GM21619 (cell line): ENCODE results near the gene PAQR5.
"Not testable (repeated sequence)": the region's sequence is repeated elsewhere in the genome, so short reads cannot be mapped to it uniquely, and the experiment has no call there.

ENCODE experiments used
- ATAC-seq: cut with Tn5 transposase; IDR thresholded peaks from one replicate; pipeline ENCODE4 v1.9.1; 2021; ENCODE audit not compliant: unreplicated experiment

Gene PAQR5

DNA sequence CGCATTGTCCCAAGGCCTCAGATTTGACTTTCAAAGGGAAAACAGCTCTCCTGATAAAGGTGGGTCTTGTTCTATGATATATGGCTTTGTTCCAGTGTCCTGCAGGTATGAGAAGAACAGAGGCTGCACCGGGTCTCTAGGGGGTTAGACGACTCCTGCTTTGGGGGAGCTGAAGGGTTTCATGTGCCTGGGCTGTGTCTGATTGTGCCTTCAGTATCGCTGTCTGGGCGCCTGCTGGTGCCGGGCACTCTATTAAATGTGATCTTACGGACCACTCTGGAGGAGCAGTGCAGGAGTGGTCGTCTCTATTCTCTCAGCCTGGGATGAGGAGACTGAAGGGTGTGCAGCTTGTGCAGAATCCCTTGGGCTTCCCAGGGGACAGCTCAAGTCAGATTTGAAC, 16.0 kb downstream of the PAQR5 start:
- ATAC-seq: no peak

DNA sequence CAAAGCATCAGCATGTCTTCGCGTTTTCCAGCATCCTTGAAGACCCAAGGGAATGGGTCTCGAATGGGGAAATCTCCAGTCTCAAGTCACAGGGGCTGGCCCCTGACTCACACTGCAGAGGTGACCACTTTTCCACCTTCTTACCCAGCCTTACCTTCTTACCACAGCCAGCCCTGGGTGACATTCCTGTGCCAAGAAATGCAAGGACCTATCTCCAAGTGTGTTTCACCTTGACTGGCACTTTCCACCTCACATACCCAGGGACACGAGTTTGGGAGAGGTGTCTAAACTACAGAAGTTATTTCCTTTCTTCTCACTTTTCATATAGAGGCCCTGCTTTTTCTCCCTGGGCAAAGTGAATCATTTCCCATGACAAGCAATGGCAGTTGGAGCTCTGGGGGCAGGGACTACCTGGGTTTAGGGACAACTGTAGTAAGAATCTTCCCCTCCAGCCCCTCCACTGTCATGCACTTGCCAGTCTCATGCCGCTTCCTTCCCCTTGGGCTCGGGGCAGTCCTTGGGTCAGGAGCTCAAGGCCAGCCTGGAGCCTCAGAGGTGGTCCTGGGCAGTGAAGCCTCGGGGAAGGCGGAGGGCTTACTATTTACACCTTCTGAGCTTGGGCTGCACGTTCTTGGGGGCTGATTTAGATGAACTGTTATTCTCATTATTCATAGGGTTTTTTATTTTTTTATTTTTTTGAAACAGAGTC, 16.8 kb downstream of the PAQR5 start:
- no peak for ATAC-seq

DNA sequence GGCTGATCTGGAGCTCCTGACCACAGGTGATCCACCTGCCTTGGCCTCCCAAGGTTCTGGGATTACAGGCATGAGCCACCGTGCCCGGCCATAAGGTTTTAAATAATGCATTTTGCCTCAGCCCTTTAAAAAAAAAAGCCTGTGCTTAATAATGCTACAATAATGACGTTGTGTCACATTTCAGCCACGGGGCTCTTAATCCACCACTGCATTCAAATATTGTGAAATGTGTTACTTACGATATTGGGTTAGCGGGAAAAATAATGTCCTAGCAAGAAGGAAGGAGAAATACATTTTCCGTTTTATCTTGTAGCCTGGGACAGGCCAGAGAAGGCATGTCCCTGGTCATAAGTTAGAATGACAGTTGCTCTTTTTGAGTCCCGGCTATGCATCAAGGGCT, 17.6 kb downstream of the PAQR5 start:
- no peak for ATAC-seq

DNA sequence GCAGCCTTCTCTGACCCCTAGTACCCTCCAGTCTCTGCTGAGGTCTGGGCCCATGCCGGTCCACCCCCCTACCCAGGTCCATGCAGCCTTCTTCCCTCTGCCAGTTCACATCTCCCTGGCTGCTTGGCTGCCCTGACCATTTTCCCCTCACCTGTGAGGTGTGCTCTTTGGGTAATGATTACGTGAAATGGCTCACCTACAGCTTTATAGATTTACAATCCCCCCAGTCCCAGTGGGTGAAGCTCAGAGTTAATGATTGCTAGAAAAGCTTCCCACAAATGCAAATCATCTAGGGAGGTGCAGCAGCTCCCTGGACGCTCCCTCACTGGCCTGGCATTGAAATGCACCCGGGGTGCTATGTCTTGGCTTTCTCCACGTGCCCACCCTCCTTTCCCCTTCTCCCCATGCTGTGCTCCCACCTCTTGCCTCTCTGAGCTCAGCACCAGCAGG, 18.7 kb downstream of the PAQR5 start:
- ATAC-seq: no peak

DNA sequence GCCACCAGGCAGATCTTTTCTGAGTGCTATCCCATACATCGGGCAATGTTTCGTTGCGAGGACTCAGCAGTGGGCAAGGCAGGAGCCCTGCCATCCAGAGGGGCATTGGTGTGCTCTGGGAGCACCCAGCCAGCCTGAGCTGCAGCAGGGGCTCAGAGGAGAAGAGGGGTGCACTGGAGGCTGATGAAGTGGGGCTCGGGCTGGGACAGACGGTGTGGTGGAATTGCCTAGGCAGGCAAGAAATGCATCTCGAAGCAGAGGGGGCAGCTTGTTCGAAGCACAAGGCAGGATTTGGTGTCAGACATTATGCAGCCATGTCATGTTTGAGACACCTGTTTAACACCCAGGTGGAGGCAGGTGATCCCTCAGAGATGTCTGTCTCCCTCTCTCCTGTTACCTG, 19.3 kb downstream of the PAQR5 start:
- ATAC-seq: no peak

DNA sequence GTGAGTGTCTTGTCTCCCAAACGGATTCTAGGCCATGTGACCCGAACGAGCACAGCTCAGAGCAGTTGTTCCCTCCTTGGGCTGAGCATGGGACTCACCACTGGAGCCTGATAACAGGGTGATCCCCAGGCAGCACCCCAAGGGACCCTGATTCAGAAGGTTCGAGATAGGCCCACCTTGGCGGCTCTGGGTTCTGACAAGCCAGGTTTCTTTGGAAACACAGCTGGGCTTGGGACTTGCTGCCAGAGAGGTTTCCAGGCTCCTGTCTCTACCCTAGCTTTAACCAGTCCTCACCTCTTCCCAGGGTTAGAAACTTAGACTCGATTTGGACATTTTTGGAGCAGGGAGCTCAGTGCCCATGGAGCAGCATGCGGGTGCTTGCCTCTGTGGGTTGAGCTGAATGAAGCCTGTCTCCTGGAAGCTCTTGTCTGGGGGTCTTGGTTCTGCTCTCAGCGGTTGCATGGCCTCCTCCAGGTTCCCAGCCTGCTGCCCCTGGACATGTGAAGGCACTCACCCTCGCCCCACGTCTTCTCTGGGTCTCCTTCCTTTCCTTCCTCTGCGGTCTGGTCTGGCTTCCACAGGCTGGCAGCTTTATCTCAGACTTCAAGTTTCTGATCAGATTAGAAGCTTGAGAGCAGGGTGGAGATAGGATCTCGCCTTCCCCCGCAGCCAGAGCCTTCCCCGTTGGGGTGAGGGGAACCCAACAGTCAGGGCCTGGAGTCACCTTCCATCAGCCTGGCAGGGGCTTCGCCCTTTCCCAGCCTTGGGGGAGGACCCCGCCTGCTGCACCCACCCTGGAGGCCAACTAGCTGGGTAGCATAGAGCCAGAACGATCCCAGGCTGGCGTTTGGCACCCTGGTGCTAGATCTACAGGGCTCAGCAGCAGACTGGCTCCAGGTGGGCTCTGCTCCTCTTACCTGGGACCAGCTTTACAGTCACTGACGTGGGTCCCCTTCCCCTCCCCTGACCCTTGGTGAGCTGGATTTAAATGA, 21.0 kb downstream of the PAQR5 start:
- ATAC-seq: no peak

DNA sequence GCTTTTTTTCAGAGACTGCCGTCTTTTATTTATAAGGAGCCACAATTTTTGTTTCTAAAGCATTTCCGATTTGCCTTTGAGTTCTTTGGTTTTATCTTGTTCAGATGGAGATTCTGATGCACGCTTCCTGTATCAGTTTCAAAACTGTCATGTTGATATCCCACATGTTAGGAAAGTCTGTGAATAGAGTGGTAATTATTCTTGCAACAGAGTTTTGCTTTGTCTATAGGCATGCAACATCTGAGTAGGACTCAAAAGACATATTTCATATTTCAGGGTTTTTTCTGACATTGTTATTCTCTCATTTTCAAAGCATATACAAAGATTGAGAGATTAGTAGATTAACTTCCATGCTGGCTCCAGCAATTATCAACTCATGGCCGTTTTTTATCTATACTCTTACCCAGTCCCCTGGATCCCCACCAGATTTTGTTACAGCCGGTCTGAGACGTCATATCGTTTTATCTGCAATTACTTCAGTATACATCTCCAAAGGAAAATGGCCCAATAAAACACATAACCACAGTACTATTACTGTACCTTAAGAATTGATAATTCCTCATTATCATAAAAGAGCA, 22.4 kb downstream of the PAQR5 start:
- no peak for ATAC-seq

DNA sequence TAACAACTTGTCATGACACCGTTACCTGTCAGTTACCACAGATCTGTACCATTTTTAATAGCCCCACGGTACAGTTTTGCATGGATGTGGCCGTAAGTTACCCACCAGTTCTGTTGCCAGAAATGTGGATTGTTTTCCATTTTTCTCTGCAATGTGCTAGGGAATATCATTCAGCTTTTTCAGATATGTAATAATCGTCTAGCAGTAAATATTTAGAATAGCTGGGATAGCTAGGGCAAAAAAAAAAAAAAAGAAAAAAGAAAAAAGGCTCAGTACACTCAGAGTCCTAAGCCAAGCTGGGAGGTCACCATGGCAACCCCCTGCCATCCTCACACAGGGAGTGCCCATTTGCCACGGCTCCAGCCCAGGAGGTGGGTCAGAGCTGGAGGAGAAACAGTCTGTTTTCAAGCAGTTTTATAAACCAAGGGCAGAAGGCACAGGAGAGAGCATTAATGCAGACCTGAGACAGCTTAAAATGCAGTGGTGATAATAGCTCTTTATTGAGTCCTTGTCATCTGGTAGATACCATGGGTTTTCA, 25.2 kb downstream of the PAQR5 start:
- no peak for ATAC-seq

DNA sequence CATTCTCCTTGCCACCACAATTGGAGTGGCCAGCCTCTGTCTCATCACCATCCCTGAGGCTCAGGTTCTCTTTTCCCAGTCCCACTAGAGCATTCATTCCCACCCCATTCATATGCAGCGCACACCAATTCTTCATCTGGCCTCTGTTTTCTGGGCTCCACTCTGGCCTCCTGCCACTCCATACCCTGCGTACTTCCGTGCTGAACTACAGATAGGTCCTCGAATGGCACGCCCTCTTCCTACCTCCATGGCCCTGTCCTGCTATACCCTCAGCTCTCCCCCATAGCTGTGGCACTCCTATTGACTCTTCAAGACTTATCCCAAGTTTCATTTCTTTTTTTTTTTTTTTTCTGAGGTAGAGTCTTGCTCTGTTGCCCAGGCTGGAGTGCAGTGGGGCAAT, 25.9 kb downstream of the PAQR5 start:
- no peak for ATAC-seq

DNA sequence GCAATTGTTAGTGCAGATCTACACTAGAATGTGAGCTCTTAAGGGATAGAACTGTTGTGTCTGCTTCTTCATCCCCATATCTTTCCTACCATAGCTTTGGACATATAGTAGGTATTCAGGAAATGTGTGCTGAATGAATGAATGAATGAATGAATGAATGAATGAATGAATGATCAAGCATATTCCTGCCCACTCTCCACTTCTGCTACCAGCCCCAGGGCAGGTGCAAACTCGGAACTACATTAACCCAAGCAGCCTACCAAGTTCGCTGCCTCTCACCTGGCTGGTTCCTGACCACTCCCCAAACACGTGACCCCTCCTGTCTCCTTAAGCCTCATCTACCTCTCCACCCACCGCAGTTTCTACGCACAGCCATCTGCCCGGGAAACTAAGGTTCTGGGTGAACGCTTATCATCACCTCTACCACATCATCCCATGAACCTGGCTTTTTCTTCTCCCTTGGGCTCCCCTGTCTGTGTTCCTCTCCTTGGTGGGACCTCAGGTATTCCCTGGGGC, 26.8 kb downstream of the PAQR5 start:
- ATAC-seq: no peak

DNA sequence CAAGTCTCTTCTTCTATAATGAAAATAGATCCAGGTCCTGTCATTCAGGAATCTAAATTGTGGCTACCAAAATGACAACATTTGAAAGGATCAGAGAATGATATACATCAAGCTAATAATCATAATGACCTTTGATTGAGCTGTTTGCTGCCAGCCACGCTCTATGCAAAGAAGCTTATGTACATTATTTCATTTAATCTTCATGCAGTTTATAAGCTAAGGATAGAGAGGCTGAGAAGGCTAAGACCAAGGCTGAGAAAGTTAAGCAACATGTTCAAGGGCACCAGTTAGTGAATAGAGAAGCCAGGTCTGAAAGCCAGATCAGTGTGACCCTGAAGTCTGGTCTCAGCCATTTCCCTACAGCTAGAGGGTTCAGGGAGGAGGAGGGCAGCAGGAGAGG, 29.4 kb downstream of the PAQR5 start:
- ATAC-seq: no peak

DNA sequence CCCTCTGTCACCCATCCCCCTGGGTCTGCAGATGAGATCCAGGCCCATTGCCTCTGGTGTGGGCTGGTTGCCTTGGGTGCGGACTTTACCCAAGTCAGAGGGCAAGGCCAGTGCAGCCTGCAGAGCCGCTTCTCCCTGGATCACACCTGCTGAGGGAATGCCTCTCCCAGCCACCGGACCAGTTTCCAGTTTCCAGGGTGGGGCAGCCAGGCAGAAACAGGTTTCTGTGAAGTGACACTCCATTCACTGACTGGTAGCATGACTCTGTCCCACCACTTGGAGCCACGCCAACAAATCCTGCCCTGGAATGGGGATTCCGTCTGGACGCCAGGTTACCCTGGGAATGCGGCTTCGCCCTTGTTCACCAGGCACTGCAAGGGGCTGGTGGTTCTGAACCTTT, 30.0 kb downstream of the PAQR5 start:
- ATAC-seq: no peak

DNA sequence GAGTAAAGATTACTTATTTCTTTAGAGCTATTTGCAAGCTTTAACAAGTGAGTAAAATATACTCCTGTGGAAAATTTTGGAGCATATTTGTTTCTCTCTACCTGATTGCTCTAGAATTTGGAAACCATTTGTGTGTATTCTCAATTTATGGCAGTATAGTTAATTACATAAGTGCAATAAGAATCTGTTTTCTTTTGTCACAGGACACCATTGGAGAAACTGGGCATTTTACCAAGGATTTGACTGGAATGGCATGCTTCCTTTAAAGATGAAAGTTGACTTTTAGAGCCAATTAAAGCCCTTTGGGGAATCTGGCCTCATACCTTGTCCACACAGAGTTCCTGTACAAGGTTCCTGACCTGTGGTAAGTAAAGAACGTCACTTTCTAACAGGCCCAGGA, 38.4 kb downstream of the PAQR5 start:
- ATAC-seq: no peak

DNA sequence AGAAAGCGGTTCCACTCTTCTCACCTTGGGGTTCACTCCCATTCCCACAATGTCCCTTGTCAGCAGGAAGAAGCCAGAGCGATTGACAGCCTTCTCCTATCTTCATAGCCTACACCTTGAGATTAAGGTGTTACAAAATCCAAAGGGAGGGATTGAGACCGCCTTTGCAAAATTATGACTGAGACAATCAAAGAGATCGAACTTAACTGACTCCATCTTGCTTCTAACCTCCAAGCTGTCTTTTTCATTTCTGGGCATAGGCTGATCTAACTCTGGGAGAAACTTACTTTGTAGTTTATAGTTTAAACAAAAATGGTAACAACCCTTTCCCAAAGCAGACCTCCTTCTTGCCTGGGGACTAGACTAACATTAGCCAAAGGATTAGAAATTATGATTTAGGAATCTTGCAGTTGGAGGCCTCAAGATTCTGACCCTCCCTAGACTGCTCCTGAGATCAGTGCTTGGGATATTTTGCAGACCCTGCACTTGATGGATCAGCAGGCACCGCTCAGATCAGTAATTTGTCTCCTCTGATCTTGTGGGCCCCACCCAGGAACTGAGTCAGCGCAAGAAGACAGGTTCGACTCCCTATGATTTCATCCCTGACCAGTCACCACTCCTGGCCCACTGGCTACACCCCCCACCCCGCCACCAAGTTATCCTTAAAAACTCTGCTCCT, 40.0 kb downstream of the PAQR5 start:
- no peak for ATAC-seq

DNA sequence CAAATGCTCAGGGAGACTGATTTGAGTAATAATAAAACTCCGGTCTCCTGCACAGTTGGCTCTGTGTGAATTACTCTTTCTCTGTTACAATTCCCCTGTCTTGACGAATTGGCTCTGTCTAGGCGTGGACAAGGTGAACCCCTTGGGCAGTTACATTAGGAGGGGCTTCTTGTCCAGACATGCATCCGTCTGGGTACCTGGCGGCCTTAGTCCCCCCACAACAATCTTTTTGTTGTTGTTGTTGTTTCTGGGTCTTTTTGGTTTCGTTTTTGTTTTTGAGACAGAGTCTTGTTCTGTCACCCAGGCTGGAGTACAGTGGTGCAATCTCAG, 40.5 kb downstream of the PAQR5 start:
- ATAC-seq: not testable (repeated sequence)

DNA sequence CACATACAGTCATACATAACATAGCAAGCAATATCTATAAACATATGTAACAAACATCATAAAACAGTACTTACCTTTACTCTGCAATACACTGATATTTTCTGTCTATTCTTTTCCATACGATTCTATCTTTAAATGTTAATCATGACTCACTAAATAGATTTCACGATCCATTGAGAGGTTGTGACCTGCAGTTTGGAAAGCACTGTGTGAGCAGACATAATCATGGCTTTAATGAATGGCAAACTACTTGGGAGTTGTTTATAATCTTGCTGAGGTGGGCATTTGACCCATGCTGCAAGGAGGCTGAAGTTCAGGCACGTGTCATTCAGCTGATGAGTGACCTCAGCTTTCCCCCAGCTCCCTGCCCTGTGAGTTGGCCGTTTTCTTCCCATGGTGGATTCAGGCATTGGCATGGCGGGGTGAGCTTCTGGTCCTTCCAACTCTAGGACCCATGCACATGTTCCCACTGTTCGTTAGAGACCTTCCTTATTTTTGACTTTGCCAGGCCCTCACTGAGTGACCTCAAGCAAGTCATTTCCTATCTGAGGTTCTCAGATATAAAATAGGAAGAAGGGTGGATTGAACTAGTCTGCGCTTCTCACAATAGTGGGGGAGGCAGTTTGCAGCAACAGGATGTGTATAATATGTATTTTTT, 41.7 kb downstream of the PAQR5 start:
- no peak for ATAC-seq

DNA sequence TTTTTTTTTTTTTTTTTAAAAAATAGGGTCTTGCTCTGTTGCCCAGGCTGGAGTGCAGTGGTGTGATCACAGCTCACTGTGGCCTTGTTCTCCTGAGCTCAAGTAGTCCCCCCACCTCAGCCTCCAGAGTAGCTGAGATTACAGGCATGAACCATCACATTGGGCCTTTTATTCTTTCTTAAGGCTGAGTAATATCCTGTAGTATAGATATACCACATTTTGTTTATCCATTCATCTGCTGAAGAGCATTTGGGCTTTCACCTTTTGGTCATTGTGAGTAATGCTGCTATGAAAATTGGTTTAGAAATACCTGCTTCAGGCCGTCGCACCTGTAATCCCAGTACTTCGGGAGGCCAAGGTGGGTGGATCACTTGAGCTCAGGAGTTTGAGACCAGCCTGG, 42.6 kb downstream of the PAQR5 start:
- ATAC-seq: no peak

DNA sequence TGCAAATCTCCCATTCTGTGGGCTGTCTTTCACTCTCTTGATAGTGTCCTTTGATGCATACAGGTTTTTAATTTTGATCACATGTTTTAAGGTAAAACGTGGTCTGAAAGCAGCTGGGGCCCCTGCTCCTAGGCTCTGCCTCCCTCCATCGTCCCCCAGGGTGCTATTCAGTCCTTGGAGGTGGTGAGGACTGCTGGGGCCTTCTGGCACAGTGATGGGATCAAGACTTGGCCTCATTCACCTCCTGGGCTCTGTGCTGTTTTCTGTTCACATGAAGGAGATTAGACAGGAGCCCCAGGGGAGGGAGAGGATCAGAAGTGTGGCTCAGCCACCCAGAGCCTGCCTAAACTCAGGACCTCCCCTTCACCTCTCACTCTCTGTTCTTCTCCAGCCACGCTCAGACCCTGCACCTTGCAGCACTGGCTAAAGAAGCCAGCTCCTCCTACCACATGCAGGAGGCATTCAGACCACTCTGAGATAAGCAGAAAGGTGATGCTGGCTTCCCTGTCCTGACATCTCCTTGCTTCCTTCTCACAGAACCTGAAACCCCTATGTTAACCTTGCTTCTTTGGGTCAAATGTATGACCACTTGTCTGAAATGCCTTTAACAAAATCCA, 43.9 kb downstream of the PAQR5 start:
- ATAC-seq: no peak

DNA sequence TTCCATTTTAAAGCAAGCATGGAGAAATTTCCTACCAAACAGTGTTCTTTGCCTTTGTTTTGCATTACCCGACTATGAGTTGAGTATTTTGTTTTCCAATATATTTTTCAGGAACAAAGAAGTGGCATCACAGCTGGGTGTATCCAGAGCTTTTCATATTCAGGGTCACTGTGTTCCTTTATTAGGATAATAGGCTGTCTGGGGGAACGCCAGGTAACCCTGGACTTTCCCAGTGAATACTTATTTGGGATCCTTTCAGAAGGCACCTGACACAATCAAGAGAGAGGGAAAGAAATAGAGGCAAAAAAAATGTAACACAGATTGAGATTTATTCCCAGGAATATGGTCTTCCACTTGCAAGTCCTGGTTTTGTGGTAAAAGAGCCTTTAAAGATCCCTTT, 44.4 kb downstream of the PAQR5 start:
- ATAC-seq: no peak

DNA sequence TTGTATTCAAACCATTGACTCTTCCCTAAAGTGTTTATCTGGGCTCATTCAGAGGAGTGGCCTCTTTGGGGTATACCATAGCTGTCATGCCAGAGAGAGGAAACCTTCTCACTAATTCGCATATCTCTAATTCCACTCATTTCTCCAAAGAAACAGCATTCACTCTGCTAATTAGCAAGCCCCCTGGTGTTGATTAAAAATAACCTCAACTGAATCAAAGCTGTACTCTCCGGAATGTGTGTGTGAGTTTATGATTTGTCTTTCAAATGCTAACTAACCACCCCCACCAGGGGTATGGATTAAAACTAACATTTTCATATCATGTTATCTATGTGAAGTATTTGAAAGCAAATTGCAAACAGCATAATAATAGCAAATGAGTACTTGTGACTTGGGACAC, 45.5 kb downstream of the PAQR5 start:
- no peak for ATAC-seq
